GM18526 (cell line): ENCODE results near the gene HOXD12.

Experiments used
- POLR2A ChIP-seq: IDR thresholded peaks from 3 replicates; pipeline ENCODE4 v1.6.1; 2011; ENCODE audit not compliant: insufficient read length; ENCODE audit errors: extremely low read depth

The HOXD12 gene

DNA sequence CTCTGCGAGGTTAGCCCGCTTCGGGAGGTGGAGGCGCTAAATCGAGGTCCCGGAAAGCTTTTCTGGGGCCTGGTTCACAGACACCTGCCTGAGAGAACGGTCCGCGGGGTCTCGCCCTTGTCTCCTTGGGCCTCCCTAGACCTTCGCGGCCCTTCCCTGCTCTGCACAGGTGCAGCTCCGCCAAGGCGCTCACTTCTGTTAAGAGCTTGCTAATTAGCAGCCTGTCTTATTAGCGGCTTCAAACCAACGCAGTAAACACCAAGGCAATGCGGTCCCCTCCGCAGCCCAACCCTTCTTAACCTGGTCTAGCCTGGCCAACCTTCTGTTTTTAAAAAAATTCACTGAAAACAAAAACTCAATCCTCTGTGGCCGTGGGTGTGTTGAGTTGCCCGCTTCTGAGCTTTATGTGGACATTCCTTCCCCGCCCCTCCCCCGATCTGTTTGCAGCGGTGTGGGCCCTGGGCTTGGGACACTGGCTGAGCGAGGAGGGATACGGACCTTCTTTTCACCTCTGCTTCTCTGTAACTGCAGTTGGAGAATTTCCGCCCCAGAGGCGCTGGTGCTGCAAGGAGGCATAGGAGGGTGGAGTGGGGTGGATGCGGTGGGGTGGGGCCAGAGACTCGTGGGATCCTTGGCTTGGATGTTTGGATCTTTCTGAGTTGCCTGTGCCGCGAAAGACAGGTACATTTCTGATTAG, 48.4 kb downstream of the HOXD12 start:
- TF ChIP-seq POLR2A, result no peak

DNA sequence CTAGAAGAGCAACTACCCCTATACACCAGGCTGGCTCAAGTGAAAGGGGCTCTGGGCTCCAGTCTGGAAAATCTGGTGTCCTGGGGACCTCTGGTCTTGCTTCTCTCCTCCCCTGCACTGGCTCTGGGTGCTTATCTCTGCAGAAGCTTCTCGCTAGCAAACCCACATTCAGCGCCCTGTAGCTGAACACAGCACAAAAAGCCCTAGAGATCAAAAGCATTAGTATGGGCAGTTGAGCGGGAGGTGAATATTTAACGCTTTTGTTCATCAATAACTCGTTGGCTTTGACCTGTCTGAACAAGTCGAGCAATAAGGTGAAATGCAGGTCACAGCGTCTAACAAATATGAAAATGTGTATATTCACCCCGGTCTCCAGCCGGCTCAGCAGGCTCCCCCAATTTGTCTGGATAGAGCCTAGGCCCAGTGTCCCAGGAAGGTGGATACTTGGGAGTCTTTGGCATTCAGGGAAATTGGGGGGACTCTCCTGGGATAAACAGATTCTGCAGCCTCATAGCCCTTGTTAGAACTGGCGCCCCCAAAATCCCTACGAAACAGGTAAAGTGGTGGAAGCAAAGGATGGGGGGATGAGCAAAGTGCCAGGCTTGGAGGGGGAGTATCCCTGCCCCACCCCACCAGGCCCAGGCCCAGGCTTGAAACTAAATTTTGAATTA, 49.3 kb downstream of the HOXD12 start:
- no peak for TF ChIP-seq POLR2A

DNA sequence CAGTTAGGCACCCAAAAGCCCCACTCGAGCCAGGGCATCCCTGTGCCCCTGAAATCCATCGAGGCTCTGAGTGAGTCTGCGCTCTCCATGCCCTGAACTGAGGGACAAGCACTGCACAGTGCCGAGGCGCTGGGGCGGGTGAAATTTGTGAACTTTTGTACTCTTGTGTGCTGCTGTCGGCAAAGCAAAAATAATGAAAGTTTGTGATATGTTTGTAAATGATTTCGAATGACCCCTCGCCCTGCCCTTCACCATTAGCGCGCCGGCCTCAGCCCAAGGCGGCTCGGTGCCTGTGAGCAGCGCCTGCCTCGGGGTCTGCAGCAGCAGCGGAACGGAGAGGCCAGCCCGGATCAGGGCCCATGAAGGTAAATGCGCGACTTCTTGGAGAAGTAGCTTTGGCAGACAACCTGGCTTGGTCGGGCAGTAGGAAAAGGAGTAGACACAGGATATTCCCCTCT, 49.9 kb downstream of the HOXD12 start:
- no peak for TF ChIP-seq POLR2A

DNA sequence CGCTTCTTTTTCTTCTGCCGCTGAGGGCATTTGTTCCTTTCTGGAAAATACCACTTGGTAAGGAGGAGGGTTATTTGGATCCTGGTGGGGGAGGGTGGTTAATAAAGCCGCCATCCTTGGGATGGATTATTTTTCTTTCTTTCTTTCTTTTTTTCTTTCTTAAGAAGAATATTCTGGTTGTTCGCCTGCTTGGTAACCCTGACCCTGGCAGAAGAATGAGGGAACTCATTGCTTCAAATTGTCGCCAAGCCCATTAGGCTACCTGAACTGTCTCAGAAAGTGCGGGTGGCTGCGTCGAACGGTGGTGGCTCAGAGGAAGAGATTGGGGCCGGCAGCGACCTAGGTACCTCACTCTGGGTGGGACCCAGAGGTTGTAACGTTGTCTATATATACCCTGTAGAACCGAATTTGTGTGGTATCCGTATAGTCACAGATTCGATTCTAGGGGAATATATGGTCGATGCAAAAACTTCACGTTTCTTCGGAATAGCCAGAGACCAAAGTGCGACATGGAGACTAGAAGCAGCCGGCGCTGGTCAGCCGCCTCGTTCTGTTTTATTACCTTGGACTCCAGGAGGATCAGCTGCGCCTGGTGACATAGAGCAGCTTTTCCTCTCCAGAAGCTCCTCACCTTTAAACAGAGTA, 50.5 kb downstream of the HOXD12 start:
- TF ChIP-seq POLR2A, result no peak

DNA sequence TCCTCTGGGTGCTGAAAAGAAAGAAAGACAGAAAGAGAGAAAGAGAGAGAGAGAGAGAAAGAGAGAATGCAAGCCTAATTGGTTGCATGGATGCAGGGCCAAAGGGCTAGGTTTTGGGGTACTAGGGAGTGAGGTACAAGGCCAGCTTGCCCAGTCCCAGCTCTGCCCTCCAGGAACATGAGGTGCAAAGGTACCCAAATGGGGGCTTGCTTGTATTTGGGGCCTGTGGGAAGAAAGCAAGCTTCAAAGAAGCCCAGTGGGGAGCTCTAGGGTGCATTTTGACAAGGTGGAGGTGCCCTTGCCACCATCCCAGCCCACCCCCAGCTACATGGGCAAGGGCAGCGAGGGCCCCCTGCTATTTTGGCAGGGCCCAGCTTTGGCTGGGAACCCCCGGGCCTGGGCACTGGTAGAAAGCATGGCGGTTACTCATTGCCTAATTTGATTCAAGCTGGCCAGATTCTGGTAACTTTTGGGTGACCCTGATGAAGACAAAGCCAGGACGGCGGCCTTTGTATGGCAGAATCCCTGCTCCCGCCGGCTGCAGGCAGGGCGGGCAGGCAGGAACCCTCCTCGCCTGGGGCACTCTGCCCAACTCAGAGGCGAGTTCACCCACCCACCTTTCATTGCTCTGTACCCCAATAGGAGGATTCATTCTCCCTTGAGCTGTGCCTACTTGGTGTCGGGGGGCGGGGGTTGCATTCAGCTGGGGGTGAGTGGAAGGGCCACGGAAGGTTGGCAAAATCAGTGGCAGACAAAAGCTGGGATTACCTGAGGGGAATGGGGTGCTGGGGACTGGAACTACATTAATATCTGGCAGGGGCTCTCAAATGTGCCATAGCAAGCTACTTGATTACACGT, 51.2 kb downstream of the HOXD12 start:
- TF ChIP-seq POLR2A, result no peak

DNA sequence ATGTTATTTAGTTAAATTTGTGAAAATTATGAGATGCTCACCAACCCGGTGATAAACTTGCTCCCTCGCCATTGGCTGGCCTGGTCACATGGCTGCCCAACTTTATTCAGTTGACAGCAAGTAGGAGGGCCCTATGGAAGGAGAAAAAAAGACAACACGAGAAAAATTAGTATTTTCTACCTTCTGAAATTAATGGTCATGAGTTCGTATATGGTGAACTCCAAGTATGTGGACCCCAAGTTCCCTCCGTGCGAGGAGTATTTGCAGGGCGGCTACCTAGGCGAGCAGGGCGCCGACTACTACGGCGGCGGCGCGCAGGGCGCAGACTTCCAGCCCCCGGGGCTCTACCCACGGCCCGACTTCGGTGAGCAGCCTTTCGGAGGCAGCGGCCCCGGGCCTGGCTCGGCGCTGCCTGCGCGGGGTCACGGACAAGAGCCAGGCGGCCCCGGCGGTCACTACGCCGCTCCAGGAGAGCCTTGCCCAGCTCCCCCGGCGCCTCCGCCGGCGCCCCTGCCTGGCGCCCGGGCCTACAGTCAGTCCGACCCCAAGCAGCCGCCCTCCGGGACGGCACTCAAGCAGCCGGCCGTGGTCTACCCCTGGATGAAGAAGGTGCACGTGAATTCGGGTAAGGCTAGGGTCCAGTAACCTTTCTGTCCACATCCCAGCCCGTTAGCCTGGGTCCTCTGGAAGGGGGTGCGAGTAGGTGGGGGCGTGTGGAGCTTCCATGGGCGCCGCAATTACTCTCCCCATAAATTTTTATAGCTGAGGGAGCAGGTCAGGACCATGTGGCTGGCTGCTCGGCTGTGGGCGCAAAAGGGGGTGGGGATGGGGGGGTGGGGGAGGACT, 52.1 kb downstream of the HOXD12 start, which contains the start of gene HOXD4:
Gene HOXD4 (plus strand): TSS at position 109 of the 846 bp plus-strand sequence. CDS start 84 bp downstream, at position 193.
- TF ChIP-seq POLR2A, result no peak
